HCT116 (cell line): ENCODE data around the gene SEC14L3.

Source experiments
- CTCF ChIP-seq, 3 experiments: fragments of 200-600 bp in 1 of 3; sonication (generic) in 1 of 3; IDR thresholded peaks in 2 of 3; conservative IDR thresholded peaks in 1 of 3; 2 replicates each; pipeline ENCODE4 v1.5.1; 2012 to 2017; ENCODE audit warnings: low read depth in 2 of 3, low read length in 2 of 3, antibody characterized with exemption in 1 of 3, borderline replicate concordance in 1 of 3, control low read depth in 1 of 3, mild to moderate bottlenecking in 1 of 3, mixed read lengths in 1 of 3, mixed run types in 1 of 3, moderate library complexity in 1 of 3; ENCODE audit not compliant: insufficient read depth in 1 of 3
- EGR1 ChIP-seq: IDR thresholded peaks from 2 replicates; pipeline ENCODE4 v1.6.1; 2012; ENCODE audit warnings: low read depth
- EZH2 ChIP-seq: fragments of 200-600 bp; sonication (generic); IDR thresholded peaks from 2 replicates; pipeline ENCODE4 v1.6.1; 2017; ENCODE audit warnings: antibody characterized with exemption, mixed run types
- EZH2phosphoT487 ChIP-seq: fragments of 200-600 bp; IDR thresholded peaks from 2 replicates; pipeline ENCODE4 v1.6.1; 2018; ENCODE audit warnings: antibody characterized with exemption, borderline replicate concordance
- JUND ChIP-seq: IDR thresholded peaks from 2 replicates; pipeline ENCODE4 v1.6.1; 2012
- MAX ChIP-seq: IDR thresholded peaks from 2 replicates; pipeline ENCODE4 v1.6.1; 2012
- POLR2A ChIP-seq: IDR thresholded peaks from 2 replicates; pipeline ENCODE4 v1.7.0; 2011; ENCODE audit warnings: borderline replicate concordance; ENCODE audit not compliant: insufficient read depth, insufficient read length; ENCODE audit errors: extremely low read depth
- POLR2AphosphoS5 ChIP-seq: IDR thresholded peaks from 2 replicates; pipeline ENCODE4 v1.6.1; 2011; ENCODE audit warnings: mild to moderate bottlenecking, low read depth, low read length, moderate library complexity
- SRF ChIP-seq: IDR thresholded peaks from 2 replicates; pipeline ENCODE4 v1.6.1; 2012; ENCODE audit warnings: low read depth
- ZBTB33 ChIP-seq: IDR thresholded peaks from 2 replicates; pipeline ENCODE4 v1.6.1; 2011; ENCODE audit warnings: mild to moderate bottlenecking, low read length, moderate library complexity; ENCODE audit not compliant: insufficient replicate concordance; ENCODE audit errors: extremely low read depth
- ZNF274 ChIP-seq: fragments of 200-500 bp; sonication (Bioruptor generic); IDR thresholded peaks from 2 replicates; pipeline ENCODE4 v1.6.1; 2014; ENCODE audit warnings: mild to moderate bottlenecking, low read depth, low read length, inconsistent platforms

GRCh38 chr22:30502911-30503310 is 31.1 kb upstream of the SEC14L3 start:
- TF ChIP-seq SRF (no peak), EGR1 (no peak), CTCF (IDR thresholded peaks at IDR 0.05 in 2 of 3, conservative IDR thresholded peaks at IDR 0.05 in 1 of 3; ENCODE audit: borderline replicate concordance in 1 of 3, insufficient read depth in 1 of 3, low read depth in 2 of 3, low read length in 2 of 3) (no peak), POLR2AphosphoS5 (no peak), EZH2 (no peak), JUND (no peak), POLR2A (no peak), EZH2phosphoT487 (no peak), MAX (no peak), ZBTB33 (no peak), ZNF274 (no peak)
